ENCODE results near the gene PIMREG.

PIMREG gene

DNA sequence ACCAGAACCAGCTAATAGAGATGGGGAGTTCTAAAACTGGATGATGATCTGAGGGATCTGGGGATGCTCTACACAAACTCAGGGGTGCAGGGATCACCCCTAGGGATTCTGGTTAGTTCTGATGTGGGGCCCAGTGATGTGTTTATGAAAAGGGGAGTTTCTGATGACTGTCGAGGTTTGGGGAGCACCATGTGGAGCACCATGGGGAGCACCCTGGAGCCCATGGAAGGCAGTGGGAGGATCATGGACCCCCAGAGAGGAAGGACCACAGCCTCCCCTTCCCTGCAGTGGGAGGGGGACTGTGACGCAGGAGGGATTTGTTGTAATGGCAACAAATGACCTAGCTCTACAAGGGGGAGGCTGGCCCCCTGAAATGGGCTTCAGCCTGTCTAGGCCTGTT lies 18.4 kb downstream of the PIMREG start:
- H3K9ac ChIP-seq (ENCODE audit: low read depth, low read length, poor library complexity, severe bottlenecking): no peak overlapping the region
- H3F3A ChIP-seq (ENCODE audit: low read depth): no peaks in the 10 kb centered on the region
- H3K4me2 ChIP-seq (ENCODE audit: low read depth, low read length, poor library complexity, severe bottlenecking): no peak overlapping the region

DNA sequence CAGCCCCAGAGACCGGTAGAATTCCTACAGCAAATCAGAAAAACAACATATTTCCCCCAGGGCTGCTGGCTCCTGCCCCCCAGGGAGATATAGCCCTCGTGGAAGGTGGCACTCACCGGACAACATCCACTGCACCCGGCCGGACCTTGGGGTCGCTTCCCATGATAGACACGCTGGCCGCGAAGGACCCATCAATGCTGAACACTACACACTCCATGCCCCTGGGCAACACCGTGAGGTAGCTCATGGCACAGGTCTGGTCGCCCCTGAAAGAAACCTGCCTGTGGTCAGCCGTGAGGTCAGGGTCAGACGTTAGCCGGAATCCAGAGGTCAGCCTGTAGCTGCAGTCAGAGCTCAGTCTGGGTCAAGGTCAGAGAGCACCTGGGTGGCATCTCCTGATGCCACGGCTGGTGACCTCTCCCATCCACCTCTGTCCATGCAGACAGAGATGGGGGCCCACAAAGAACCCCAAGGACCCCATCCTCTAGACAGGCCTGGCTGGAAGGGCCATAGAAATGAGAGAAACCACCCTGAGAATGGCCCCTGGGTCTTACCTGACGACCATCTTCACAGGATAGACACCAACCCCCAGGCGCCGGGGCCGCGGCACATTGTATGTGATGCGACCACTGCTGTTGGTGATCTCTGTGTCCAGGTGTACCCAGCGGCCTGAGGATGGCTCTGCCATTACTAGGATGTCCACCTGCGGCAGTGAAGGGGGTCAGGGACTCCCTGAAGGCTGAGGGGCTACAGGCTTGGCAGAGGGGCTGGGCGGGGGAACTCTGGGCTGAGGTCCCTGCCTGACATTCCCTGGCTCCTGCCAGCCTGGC lies 19.6 kb downstream of the PIMREG start:
- Histone ChIP-seq H3K4me3 (ENCODE audit: low read length, poor library complexity, severe bottlenecking) (no peak overlapping the region), H2AFZ (ENCODE audit: low read length) (no peak overlapping the region), H3F3A (ENCODE audit: low read depth) (no peaks in the 10 kb centered on the region), H3K4me1 (ENCODE audit: insufficient read depth, low read length, poor library complexity, severe bottlenecking) (no peaks in the 10 kb centered on the region), H3K9me2 (replicated peaks; ENCODE audit: low read depth, low read length) (no peaks in the 10 kb centered on the region), H4K20me1 (ENCODE audit: insufficient read depth, low read length, poor library complexity, severe bottlenecking) (no peaks in the 10 kb centered on the region), H3K4me2 (ENCODE audit: low read depth, low read length, poor library complexity, severe bottlenecking) (no peak overlapping the region), H3K79me2 (ENCODE audit: insufficient read depth, low read length) (no peaks in the 10 kb centered on the region), H3K9me3 (ENCODE audit: insufficient read depth, low read depth, low read length) (no peaks in the 10 kb centered on the region), H3K9ac (ENCODE audit: low read depth, low read length, poor library complexity, severe bottlenecking) (no peak overlapping the region), H3K27me3 (ENCODE audit: insufficient read depth, low read length, poor library complexity, severe bottlenecking) (no peaks in the 10 kb centered on the region), H3K36me3 (ENCODE audit: insufficient read depth, low read length) (no peaks in the 10 kb centered on the region)
- TF ChIP-seq, protein P1, sequence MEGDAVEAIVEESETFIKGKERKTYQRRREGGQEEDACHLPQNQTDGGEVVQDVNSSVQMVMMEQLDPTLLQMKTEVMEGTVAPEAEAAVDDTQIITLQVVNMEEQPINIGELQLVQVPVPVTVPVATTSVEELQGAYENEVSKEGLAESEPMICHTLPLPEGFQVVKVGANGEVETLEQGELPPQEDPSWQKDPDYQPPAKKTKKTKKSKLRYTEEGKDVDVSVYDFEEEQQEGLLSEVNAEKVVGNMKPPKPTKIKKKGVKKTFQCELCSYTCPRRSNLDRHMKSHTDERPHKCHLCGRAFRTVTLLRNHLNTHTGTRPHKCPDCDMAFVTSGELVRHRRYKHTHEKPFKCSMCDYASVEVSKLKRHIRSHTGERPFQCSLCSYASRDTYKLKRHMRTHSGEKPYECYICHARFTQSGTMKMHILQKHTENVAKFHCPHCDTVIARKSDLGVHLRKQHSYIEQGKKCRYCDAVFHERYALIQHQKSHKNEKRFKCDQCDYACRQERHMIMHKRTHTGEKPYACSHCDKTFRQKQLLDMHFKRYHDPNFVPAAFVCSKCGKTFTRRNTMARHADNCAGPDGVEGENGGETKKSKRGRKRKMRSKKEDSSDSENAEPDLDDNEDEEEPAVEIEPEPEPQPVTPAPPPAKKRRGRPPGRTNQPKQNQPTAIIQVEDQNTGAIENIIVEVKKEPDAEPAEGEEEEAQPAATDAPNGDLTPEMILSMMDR (conservative IDR thresholded peaks at IDR 0.05; ENCODE audit: low read length): no peak
- TF ChIP-seq EZH2phosphoT487 (IDR thresholded peaks at IDR 0.05; ENCODE audit: borderline replicate concordance): no peak

More for the DNA sequence above, 18.4 kb downstream of the PIMREG start:
- no peaks in the 10 kb centered on the region for H3K9me2 ChIP-seq (replicated peaks; ENCODE audit: low read depth, low read length)
- H3K4me1 ChIP-seq (ENCODE audit: insufficient read depth, low read length, poor library complexity, severe bottlenecking): no peaks in the 10 kb centered on the region
- TF ChIP-seq, protein P1 (conservative IDR thresholded peaks at IDR 0.05; ENCODE audit: low read length): no peak
- no peak for TF ChIP-seq EZH2phosphoT487 (IDR thresholded peaks at IDR 0.05; ENCODE audit: borderline replicate concordance)
- no peaks in the 10 kb centered on the region for H3K27me3 ChIP-seq (ENCODE audit: insufficient read depth, low read length, poor library complexity, severe bottlenecking)
- no peaks in the 10 kb centered on the region for H3K36me3 ChIP-seq (ENCODE audit: insufficient read depth, low read length)
- H3K9me3 ChIP-seq (ENCODE audit: insufficient read depth, low read depth, low read length): no peaks in the 10 kb centered on the region
- H4K20me1 ChIP-seq (ENCODE audit: insufficient read depth, low read length, poor library complexity, severe bottlenecking): no peaks in the 10 kb centered on the region
- no peak overlapping the region for H2AFZ ChIP-seq (ENCODE audit: low read length)
- no peaks in the 10 kb centered on the region for H3K79me2 ChIP-seq (ENCODE audit: insufficient read depth, low read length)
- H3K4me3 ChIP-seq (ENCODE audit: low read length, poor library complexity, severe bottlenecking): no peak overlapping the region

DNA sequence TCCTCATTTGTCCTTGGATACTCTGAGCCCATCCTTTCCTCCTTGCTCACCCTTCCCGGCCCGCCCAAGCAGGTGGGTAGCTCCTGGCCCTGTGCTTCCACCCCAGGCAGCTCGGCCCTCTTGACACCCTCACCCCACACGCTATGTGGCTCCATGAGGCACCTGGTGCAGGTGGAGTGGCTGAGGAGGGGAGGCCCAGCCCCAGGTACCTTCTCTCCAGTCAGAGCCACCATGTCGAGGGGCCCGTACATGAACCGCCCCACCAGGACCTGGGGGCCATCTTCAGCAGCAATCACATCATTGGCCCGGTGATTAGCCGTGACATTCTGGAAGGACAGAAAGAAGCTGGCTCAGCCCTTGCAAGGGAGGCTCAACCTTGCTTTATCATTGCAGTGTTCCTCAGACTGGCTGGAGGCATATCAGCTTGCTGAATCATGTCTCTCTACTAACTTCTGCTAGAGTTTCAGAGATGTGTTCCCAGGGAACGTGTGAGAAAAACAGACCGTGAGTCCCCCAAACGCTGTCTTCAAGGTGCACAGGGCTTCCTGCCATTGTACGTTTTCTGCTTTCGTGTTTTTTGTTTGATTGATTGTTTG lies 20.3 kb downstream of the PIMREG start:
- H2AFZ ChIP-seq (ENCODE audit: low read length): no peak overlapping the region
- no peak overlapping the region for H3K4me3 ChIP-seq (ENCODE audit: low read length, poor library complexity, severe bottlenecking)
- H3K79me2 ChIP-seq (ENCODE audit: insufficient read depth, low read length): no peaks in the 10 kb centered on the region
- no peaks in the 10 kb centered on the region for H3K9me2 ChIP-seq (replicated peaks; ENCODE audit: low read depth, low read length)
- H3K36me3 ChIP-seq (ENCODE audit: insufficient read depth, low read length): no peaks in the 10 kb centered on the region
- H3K4me2 ChIP-seq (ENCODE audit: low read depth, low read length, poor library complexity, severe bottlenecking): no peak overlapping the region
- H3K9me3 ChIP-seq (ENCODE audit: insufficient read depth, low read depth, low read length): no peaks in the 10 kb centered on the region
- no peaks in the 10 kb centered on the region for H4K20me1 ChIP-seq (ENCODE audit: insufficient read depth, low read length, poor library complexity, severe bottlenecking)
- H3K27me3 ChIP-seq (ENCODE audit: insufficient read depth, low read length, poor library complexity, severe bottlenecking): no peaks in the 10 kb centered on the region
- H3K9ac ChIP-seq (ENCODE audit: low read depth, low read length, poor library complexity, severe bottlenecking): no peak overlapping the region
- H3K4me1 ChIP-seq (ENCODE audit: insufficient read depth, low read length, poor library complexity, severe bottlenecking): no peaks in the 10 kb centered on the region
- no peaks in the 10 kb centered on the region for H3F3A ChIP-seq (ENCODE audit: low read depth)
- TF ChIP-seq, protein P1 (conservative IDR thresholded peaks at IDR 0.05; ENCODE audit: low read length): no peak
- TF ChIP-seq EZH2phosphoT487 (IDR thresholded peaks at IDR 0.05; ENCODE audit: borderline replicate concordance): no peak

Data from Loucy (cell line).